Smooth muscle cell (in vitro differentiated cells): Measurements from ENCODE around the gene CFAP70. TPM values are rescaled to one million over a fixed set of nuclear protein-coding genes. Genes with fewer than 3 reads are reported as not detected.

ENCODE experiments used
- DNase-seq: peaks from one replicate; lab custom pipeline; 2025; ENCODE audit not compliant: unreplicated experiment; lab: John Stamatoyannopoulos, UW
- H2AFZ ChIP-seq: fragments of 200-600 bp; sonication (generic); 2 replicates; pipeline ENCODE4 v1.6.0; 2016; ENCODE audit warnings: antibody characterized with exemption, low read depth, mild to moderate bottlenecking
- H3F3A ChIP-seq: fragments of 200-600 bp; sonication (generic); 2 replicates; pipeline ENCODE4 v1.6.0; 2017; ENCODE audit warnings: antibody characterized with exemption, low read depth
- H3K27ac ChIP-seq: fragments of 200-600 bp; sonication (generic); 2 replicates; pipeline ENCODE4 v1.5.1; 2016; ENCODE audit warnings: low read depth, mild to moderate bottlenecking
- H3K27me3 ChIP-seq: fragments of 200-600 bp; sonication (generic); 2 replicates; pipeline ENCODE4 v1.6.1; 2016; ENCODE audit warnings: low read depth, mild to moderate bottlenecking
- H3K36me3 ChIP-seq: fragments of 200-600 bp; sonication (generic); 2 replicates; pipeline ENCODE4 v1.5.1; 2016; ENCODE audit warnings: low read depth
- H3K4me1 ChIP-seq: fragments of 200-600 bp; sonication (generic); 2 replicates; pipeline ENCODE4 v1.5.1; 2016; ENCODE audit warnings: low read depth
- H3K4me2 ChIP-seq: fragments of 200-600 bp; sonication (generic); 2 replicates; pipeline ENCODE4 v1.6.0; 2016; ENCODE audit warnings: mild to moderate bottlenecking
- H3K4me3 ChIP-seq: fragments of 200-600 bp; sonication (generic); 2 replicates; pipeline ENCODE4 v1.5.1; 2016; ENCODE audit warnings: mild to moderate bottlenecking
- H3K79me2 ChIP-seq: fragments of 200-600 bp; sonication (generic); 2 replicates; pipeline ENCODE4 v1.6.0; 2016; ENCODE audit warnings: low read depth, mild to moderate bottlenecking
- H3K9ac ChIP-seq: fragments of 200-600 bp; sonication (generic); 2 replicates; pipeline ENCODE4 v1.6.0; 2016; ENCODE audit warnings: low read depth
- H3K9me3 ChIP-seq: fragments of 200-600 bp; sonication (generic); replicated peaks from 2 replicates; pipeline ENCODE4 v1.5.1; 2016; ENCODE audit warnings: low read depth
- H4K20me1 ChIP-seq: fragments of 200-600 bp; sonication (generic); 2 replicates; pipeline ENCODE4 v1.6.0; 2016; ENCODE audit warnings: low read depth
- CTCF ChIP-seq: fragments of 200-600 bp; sonication (generic); IDR thresholded peaks from 2 replicates; pipeline ENCODE4 v1.5.1; 2017; ENCODE audit warnings: borderline replicate concordance, mild to moderate bottlenecking, antibody characterized with exemption; ENCODE audit not compliant: insufficient read depth, poor library complexity, severe bottlenecking
- WGBS: methylation state at CpG from one replicate; pipeline ENCODE4 v1.1.7; 2016; ENCODE audit warnings: low lambda C conversion rate; 5-methylcytosine and 5-hydroxymethylcytosine counted together
- polyA plus RNA-seq: library from polyadenylated mRNA; unstranded; fragments of >200 nt; fragmentation: Nextera tagmentation; extraction: Ambion mirVana; gene quantifications from 2 replicates; pipeline ENCODE4 v1.2.1, GENCODE V29; 2016
- total RNA-seq: library from RNA; depleted of rRNA; stranded (reverse); fragments of >200 nt; gene quantifications from 2 replicates; pipeline ENCODE4 v1.2.3, GENCODE V29; 2014

The CFAP70 gene
- total and polyA plus RNA-seq, 2 experiments from 2014 or later = 0.08 to 0.22 TPM

DNA sequence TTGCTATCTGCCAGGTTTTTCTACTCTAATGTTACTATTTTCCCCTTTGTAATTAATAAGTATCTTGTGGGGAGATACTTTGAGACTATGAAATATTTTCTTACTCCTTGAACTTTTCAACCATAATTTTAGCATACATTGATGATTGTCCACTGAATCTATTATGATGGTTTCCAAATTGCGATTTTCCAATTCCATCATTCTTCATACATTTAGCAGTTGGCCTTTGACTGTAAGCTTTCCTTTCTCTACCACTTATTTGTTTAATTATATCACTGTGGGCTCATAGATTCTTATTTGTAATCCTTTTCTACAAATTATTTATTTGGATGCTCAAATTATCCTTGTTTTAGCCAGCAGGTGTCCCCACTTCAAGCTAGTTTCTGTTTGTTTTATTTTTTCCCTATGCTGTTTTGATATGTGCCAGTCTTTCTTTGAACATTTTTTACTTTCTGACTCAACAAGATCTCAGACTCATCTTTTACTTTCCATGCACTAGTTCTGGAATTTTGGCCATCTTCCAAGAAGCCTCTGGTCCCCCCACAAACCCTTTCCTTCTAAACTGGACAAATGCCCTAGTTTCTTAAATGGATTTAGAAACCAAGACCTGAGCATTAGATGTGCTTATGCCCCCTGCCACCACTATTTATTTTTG is 94.8 kb downstream of the CFAP70 start:
- H2AFZ ChIP-seq = no peak overlapping the region
- DNase-seq = no peak
- no peaks in the 10 kb centered on the region for H3K4me1 ChIP-seq
- no peak overlapping the region for H3K27ac ChIP-seq
- no peaks in the 10 kb centered on the region for H3K79me2 ChIP-seq
- H3K9ac ChIP-seq = no peak overlapping the region
- whole genome bisulfite sequencing = 37% methylated on average over 1 of the region's 1 CpG
- H4K20me1 ChIP-seq = no peaks in the 10 kb centered on the region
- H3K4me2 ChIP-seq = no peak overlapping the region
- no peaks in the 10 kb centered on the region for H3K27me3 ChIP-seq
- H3K4me3 ChIP-seq = no peak overlapping the region
- H3K9me3 ChIP-seq = no peaks in the 10 kb centered on the region
- peak; percentile 51 for TF ChIP-seq CTCF
- no peaks in the 10 kb centered on the region for H3F3A ChIP-seq
- no peaks in the 10 kb centered on the region for H3K36me3 ChIP-seq

- H3F3A ChIP-seq = no peaks in the 10 kb centered on the region
- H3K36me3 ChIP-seq = no peaks in the 10 kb centered on the region
- no peaks in the 10 kb centered on the region for H3K27me3 ChIP-seq
- no peaks in the 10 kb centered on the region for H3K4me1 ChIP-seq
- 67% methylated on average over 5 of the region's 5 CpGs for WGBS
- no peaks in the 10 kb centered on the region for H3K79me2 ChIP-seq
- no peak overlapping the region for H2AFZ ChIP-seq
- H3K4me3 ChIP-seq = no peak overlapping the region
- TF ChIP-seq CTCF = no peak
- H3K4me2 ChIP-seq = no peak overlapping the region
- no peaks in the 10 kb centered on the region for H4K20me1 ChIP-seq
- no peak overlapping the region for H3K27ac ChIP-seq
- no peak for DNase-seq
- no peak overlapping the region for H3K9ac ChIP-seq
- no peaks in the 10 kb centered on the region for H3K9me3 ChIP-seq
Observed at GRCh38 chr10:73262880-73263555, 95.6 kb downstream of the CFAP70 start.

DNA sequence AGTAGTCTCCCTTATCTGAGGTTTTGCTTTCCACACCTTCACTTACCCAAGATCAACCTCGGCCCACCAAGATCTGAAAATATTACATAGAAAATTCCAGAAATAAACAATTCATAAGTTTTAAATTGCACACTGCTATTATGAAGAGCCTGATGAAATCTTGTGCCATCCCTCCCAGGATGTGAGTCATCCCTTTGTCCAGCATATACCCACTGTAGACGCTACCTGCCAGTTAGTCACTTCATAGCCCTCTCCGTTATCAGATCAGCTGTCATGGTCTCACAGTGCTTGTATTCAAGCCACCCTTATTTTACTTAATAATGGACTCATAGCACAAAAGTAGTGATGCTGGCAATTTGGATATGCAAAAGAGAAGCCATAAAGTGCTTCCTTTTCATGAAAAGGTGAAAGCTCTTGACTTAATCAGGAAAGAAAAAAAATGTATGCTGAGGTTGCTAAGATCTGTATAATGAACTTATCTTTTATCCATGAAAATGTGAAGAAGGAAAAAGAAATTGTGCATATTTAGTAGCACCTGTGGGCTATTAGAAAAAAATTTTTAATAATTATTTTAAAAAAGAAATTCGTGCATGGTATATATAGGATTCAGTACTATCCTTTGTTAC is 96.4 kb downstream of the CFAP70 start:
- H3F3A ChIP-seq = no peaks in the 10 kb centered on the region
- H3K27me3 ChIP-seq = no peaks in the 10 kb centered on the region
- DNase-seq = no peak
- H2AFZ ChIP-seq = no peak overlapping the region
- no peak overlapping the region for H3K9ac ChIP-seq
- H3K9me3 ChIP-seq = no peaks in the 10 kb centered on the region
- H4K20me1 ChIP-seq = no peaks in the 10 kb centered on the region
- no peak overlapping the region for H3K27ac ChIP-seq
- no peak overlapping the region for H3K4me3 ChIP-seq
- H3K4me1 ChIP-seq = no peaks in the 10 kb centered on the region
- 67% methylated on average over 4 of the region's 4 CpGs for WGBS
- no peaks in the 10 kb centered on the region for H3K36me3 ChIP-seq
- TF ChIP-seq CTCF = no peak
- no peak overlapping the region for H3K4me2 ChIP-seq
- H3K79me2 ChIP-seq = no peaks in the 10 kb centered on the region
